ENCODE data around the gene PRPF19. TPM values are rescaled to one million over a fixed set of nuclear protein-coding genes. Genes with fewer than 3 reads are reported as not detected.

Gene PRPF19
- total RNA-seq, 1 experiment from 2014 or later, result 116 TPM

- Mint-ChIP-seq H3K27me3 (ENCODE audit: low read depth) (no peaks in the 10 kb centered on the region), H3K36me3 (no peaks in the 10 kb centered on the region), H3K9me3 (no peaks in the 10 kb centered on the region), H3K4me3 (no peak overlapping the region), H3K27ac (no peak overlapping the region), H3K4me1 (peaks cover 8% of the 10 kb centered on the region)
- TF ChIP-seq ZBTB21 (CRISPR knock-in tag; IDR thresholded peaks at IDR 0.05; ENCODE audit: borderline replicate concordance), result no peak
- no peak for TF ChIP-seq MAX (CRISPR knock-in tag; IDR thresholded peaks at IDR 0.05)
- no peak for TF ChIP-seq ATF2 (CRISPR knock-in tag; IDR thresholded peaks at IDR 0.05; ENCODE audit: borderline replicate concordance, low read depth)
- no peak for TF ChIP-seq ERG (CRISPR knock-in tag; IDR thresholded peaks at IDR 0.05)
- no peak for TF ChIP-seq TP53 (CRISPR knock-in tag; IDR thresholded peaks at IDR 0.05)
- no peak for TF ChIP-seq MXD4 (CRISPR knock-in tag; IDR thresholded peaks at IDR 0.05; ENCODE audit: borderline replicate concordance)
- TF ChIP-seq PRDM15 (CRISPR knock-in tag; IDR thresholded peaks at IDR 0.05), result no peak
- no peak for TF ChIP-seq ZNF416 (CRISPR knock-in tag; IDR thresholded peaks at IDR 0.05)
- no peak for TF ChIP-seq ZNF138 (CRISPR knock-in tag; conservative IDR thresholded peaks at IDR 0.05)
- no peak for TF ChIP-seq ZNF263 (CRISPR knock-in tag; IDR thresholded peaks at IDR 0.05; ENCODE audit: low read depth)
- TF ChIP-seq ZNF396 (CRISPR knock-in tag; IDR thresholded peaks at IDR 0.05; ENCODE audit: borderline replicate concordance), result no peak
- no peak for TF ChIP-seq NFYB (CRISPR knock-in tag; conservative IDR thresholded peaks at IDR 0.05; ENCODE audit: low read depth)
- TF ChIP-seq NR3C1 (CRISPR knock-in tag; conservative IDR thresholded peaks at IDR 0.05; ENCODE audit: low read depth), result no peak
- no peak for TF ChIP-seq SOX15 (CRISPR knock-in tag; IDR thresholded peaks at IDR 0.05)
- TF ChIP-seq FOXP1 (CRISPR knock-in tag; IDR thresholded peaks at IDR 0.05; ENCODE audit: borderline replicate concordance), result no peak
- no peak for TF ChIP-seq ZNF219 (CRISPR knock-in tag; IDR thresholded peaks at IDR 0.05; ENCODE audit: borderline replicate concordance)
- TF ChIP-seq RORB (CRISPR knock-in tag; IDR thresholded peaks at IDR 0.05), result no peak
- no peak for TF ChIP-seq ETV6 (CRISPR knock-in tag; IDR thresholded peaks at IDR 0.05)
- no peak for TF ChIP-seq PRRX2 (CRISPR knock-in tag; IDR thresholded peaks at IDR 0.05)
- no peak for TF ChIP-seq SMAD4 (CRISPR knock-in tag; IDR thresholded peaks at IDR 0.05)
- ATAC-seq (no peak), DNase-seq (ENCODE audit: low spot score) (no peak)
- ChIA-PET CTCF (interaction anchor here (0.9 to 7.9 kb wide), 9 partner anchors 15 to 109 kb away, joined by 3 to 44 read pairs (median 6); no protein-coding TSS in a partner anchor), POLR2A (interaction anchor here (0.6 kb wide), 1 partner anchor 527 kb away, joined by 3 read pairs; no protein-coding TSS in a partner anchor)
These were observed 34.0 kb downstream of the PRPF19 start for GRCh38 chr11:60872124-60872960.
